Measurements from ENCODE around the gene CYYR1.

DNA sequence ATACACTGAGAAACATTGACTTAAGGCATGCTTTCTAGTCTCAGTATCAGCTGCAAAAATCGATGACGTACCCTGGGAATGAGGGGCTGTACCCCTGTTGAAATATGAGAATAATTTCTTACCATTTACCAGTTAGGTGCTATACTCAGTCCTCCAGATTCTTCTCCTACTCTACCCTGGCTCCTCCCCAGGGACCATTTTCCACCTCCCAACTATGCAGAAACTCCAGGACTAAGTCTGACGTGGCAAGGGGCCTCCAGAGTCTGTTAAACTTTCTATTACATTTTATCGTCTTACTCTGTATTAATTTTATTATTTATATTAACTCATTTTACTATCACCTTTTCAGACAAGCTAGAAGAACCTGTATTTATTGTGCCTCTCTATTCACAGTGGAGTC, 124.3 kb downstream of the CYYR1 start:
- no peak for TF ChIP-seq GATA2 (IDR thresholded peaks at IDR 0.05; ENCODE audit: low read depth, low read length)
- no peak for TF ChIP-seq GATA3 (IDR thresholded peaks at IDR 0.05; ENCODE audit: low read depth, low read length)

Measured in SH-SY5Y (cell line).